Esophagus muscularis mucosa (tissue), 4 donors: ENCODE measurements around the gene HOXA7. TPM values are rescaled to one million over a fixed set of nuclear protein-coding genes. Genes with fewer than 3 reads are reported as not detected.

Source experiments
- DNase-seq: peaks from one replicate; pipeline ENCODE4 v3.0.0-alpha.2; 2017; ENCODE audit errors: extremely low spot score
- H3K27ac ChIP-seq, 4 donors: fragments of 200-600 bp; sonication (generic); replicated peaks in 1 of 4; 1 replicate in 3 of 4; 2 replicates in 1 of 4; pipeline ENCODE4 v1.5.1; 2016 to 2019; ENCODE audit warnings: mild to moderate bottlenecking in 1 of 4
- H3K27me3 ChIP-seq, 4 donors: fragments of 200-600 bp; sonication (generic); one replicate each; pipeline versions ENCODE4 v1.5.1 to v1.6.0; 2016 to 2019
- H3K36me3 ChIP-seq, 4 donors: fragments of 200-600 bp; sonication (generic); one replicate each; pipeline ENCODE4 v1.5.1; 2016 to 2019
- H3K4me1 ChIP-seq, 4 donors: fragments of 200-600 bp; sonication (generic); one replicate each; pipeline ENCODE4 v1.5.1; 2016 to 2019
- H3K4me3 ChIP-seq, 4 donors: fragments of 200-600 bp; sonication (generic); 1 replicate in 2 of 4; 2 replicates in 2 of 4; pipeline ENCODE4 v1.5.1; 2016 to 2019; ENCODE audit warnings: mild to moderate bottlenecking in 4 of 4, moderate library complexity in 1 of 4
- H3K9me3 ChIP-seq, 4 donors: fragments of 200-600 bp; sonication (generic); 1 replicate in 3 of 4; 2 replicates in 1 of 4; pipeline ENCODE4 v1.5.1; 2016 to 2019
- EP300 ChIP-seq: sonication (generic); formaldehyde crosslinking; IDR thresholded peaks from one replicate; pipeline ENCODE4 v1.6.1; 2017; ENCODE audit warnings: antibody characterized with exemption
- POLR2A ChIP-seq: fragments of 450-650 bp; IDR thresholded peaks from one replicate; pipeline ENCODE4 v1.6.1; 2017; ENCODE audit warnings: antibody characterized with exemption, moderate library complexity, mild to moderate bottlenecking, low read depth
- POLR2AphosphoS5 ChIP-seq, 2 donors: sonication (generic); formaldehyde crosslinking; IDR thresholded peaks; one replicate each; pipeline ENCODE4 v1.6.1; 2017; ENCODE audit warnings: antibody characterized with exemption in 2 of 2
- WGBS: methylation state at CpG from one replicate; pipeline ENCODE4 v1.1.5; 2018; 5-methylcytosine and 5-hydroxymethylcytosine counted together
- intact Hi-C: fragments of 100-400 bp; cut with DNase I; formaldehyde crosslinking; loops from one replicate; pipeline ENCODE4 v1.15.1; 2023
- total RNA-seq, 4 donors: library from RNA; depleted of rRNA; stranded (reverse); fragments of >200 nt; gene quantifications; one replicate each; pipeline versions ENCODE4 v1.1.0 to v1.2.1, GENCODE V29; 2016
- TF ChIP-seq, protein P1 (sequence below), 3 experiments: fragments of 200-600 bp in 2 of 3; fragments of 450-650 bp in 1 of 3; sonication (generic) in 2 of 3; IDR thresholded peaks; one replicate each; pipeline ENCODE4 v1.5.1; 2017 to 2019; ENCODE audit warnings: antibody characterized with exemption in 3 of 3, mild to moderate bottlenecking in 2 of 3, moderate library complexity in 1 of 3

HOXA7 gene
- total RNA-seq, 4 donors from 2014 or later, result 0.33 to 1.7 (median 0.49) TPM

DNA sequence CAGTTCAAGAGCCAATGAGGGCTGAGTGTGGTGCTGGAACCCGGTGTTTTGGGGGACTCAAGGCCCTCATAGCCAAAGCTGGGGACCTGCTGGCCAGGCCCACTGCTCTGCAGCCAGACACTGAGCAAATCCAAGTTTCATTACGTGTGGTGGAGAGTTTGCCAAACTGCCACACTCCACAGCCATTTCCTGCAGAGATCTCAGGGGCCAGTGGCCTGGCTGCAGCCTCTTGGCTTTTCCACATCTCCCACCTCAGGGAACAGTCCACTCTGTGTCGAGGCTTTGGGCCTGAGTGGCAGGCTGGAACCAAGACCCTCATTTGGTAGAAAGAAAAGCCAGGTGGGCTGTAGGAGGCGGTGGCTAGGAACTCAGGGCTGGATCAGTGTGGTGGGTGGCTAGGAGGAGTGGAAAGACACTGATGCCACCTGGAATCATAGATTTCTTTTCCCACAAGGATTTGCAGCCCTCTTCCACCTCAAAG is 25.4 kb upstream of the HOXA7 start:
- WGBS, result 70% methylated on average over 4 of the region's 4 CpGs
- intact Hi-C loops, result no loop called here
- no peak for DNase-seq
- no peak overlapping the region for H3K4me3 ChIP-seq
- H3K4me1 ChIP-seq, result peaks cover 36 to 59% (median 46%) of the 10 kb centered on the region in 4 donors
- TF ChIP-seq POLR2A (no peak), POLR2AphosphoS5 (IDR thresholded peaks at IDR 0.05) (no peak), EP300 (no peak)
- TF ChIP-seq, protein P1, sequence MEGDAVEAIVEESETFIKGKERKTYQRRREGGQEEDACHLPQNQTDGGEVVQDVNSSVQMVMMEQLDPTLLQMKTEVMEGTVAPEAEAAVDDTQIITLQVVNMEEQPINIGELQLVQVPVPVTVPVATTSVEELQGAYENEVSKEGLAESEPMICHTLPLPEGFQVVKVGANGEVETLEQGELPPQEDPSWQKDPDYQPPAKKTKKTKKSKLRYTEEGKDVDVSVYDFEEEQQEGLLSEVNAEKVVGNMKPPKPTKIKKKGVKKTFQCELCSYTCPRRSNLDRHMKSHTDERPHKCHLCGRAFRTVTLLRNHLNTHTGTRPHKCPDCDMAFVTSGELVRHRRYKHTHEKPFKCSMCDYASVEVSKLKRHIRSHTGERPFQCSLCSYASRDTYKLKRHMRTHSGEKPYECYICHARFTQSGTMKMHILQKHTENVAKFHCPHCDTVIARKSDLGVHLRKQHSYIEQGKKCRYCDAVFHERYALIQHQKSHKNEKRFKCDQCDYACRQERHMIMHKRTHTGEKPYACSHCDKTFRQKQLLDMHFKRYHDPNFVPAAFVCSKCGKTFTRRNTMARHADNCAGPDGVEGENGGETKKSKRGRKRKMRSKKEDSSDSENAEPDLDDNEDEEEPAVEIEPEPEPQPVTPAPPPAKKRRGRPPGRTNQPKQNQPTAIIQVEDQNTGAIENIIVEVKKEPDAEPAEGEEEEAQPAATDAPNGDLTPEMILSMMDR (IDR thresholded peaks at IDR 0.05), result no peak
- H3K36me3 ChIP-seq, result no peaks in the 10 kb centered on the region
- H3K27me3 ChIP-seq, result peaks cover 17 to 100% (median 93%) of the 10 kb centered on the region in 4 donors
- H3K9me3 ChIP-seq, result no peaks in the 10 kb centered on the region
- H3K27ac ChIP-seq, result no peak overlapping the region

- Histone ChIP-seq H3K36me3 (no peaks in the 10 kb centered on the region), H3K27ac (no peak overlapping the region), H3K4me3 (no peak overlapping the region), H3K9me3 (no peaks in the 10 kb centered on the region), H3K27me3 (peaks cover 16 to 100% (median 92%) of the 10 kb centered on the region in 4 donors), H3K4me1 (peaks cover 36 to 50% (median 42%) of the 10 kb centered on the region in 4 donors)
- intact Hi-C loops, result no loop called here
- TF ChIP-seq EP300 (no peak), POLR2AphosphoS5 (IDR thresholded peaks at IDR 0.05) (no peak), POLR2A (no peak)
- TF ChIP-seq, protein P1 (IDR thresholded peaks at IDR 0.05), result no peak
- WGBS, result 67% methylated on average over 9 of the region's 12 CpGs
- no peak for DNase-seq
Observed at GRCh38 chr7:27180431-27181420, 24.3 kb upstream of the HOXA7 start.

DNA sequence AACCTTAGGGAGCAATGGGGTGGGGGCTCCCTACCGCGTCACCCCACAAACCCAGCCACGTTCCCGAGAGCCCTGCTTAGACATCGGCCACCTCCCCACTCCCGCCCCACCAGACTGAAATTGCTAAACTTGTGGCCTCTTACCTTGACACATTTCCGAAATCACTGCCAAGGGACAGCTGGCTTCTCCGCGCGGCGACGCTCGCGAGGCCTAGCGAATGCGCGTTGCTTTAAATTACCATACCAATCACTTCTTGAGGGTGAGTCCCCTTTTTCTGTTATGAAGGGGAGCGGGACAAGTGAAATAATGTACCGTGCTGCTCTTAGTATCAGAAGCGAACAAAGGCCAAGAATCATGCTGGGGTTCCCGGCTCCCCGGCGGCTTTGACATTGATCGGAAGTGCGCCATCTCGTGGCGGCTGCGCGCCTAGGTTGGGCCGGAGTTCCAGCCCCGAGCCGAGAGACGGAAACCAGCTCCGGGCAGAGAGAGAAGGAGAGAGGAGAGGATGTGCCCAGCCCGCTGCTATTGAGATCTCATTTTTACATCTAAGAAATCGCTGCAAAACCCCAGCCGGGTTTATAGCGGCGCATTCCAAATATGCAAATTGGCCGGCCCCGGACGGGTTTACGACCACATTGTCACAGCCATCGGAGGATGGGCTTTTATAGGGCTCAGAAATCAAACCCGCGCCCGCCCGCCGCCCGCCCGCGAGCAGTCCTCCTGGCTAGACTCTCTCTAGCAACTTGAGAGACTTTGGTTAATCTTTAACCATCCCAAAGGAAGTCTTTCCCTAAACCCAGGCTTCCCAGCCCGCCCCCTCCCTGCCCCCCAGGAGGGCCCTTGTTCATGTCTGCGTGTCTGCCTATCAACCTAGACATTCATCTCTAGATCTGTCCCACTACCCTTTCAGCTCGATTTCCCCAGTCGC is 23.3 kb upstream of the HOXA7 start:
- WGBS, result 15% methylated on average over 54 of the region's 56 CpGs
- Histone ChIP-seq H3K9me3 (no peaks in the 10 kb centered on the region), H3K36me3 (no peaks in the 10 kb centered on the region), H3K4me3 (peak overlapping the region in 3 of 4 donors; percentile 13 to 39 (median 16)), H3K27ac (no peak overlapping the region), H3K4me1 (peaks cover 28 to 44% (median 32%) of the 10 kb centered on the region in 4 donors), H3K27me3 (peaks cover 21 to 100% (median 92%) of the 10 kb centered on the region in 4 donors)
- intact Hi-C loops, result no loop called here
- TF ChIP-seq POLR2A (no peak), EP300 (no peak), POLR2AphosphoS5 (IDR thresholded peaks at IDR 0.05) (peak in 1 of 2 donors; percentile 24)
- TF ChIP-seq, protein P1 (IDR thresholded peaks at IDR 0.05), result peak; percentile 46 to 82 (median 59)
- DNase-seq, result no peak

DNA sequence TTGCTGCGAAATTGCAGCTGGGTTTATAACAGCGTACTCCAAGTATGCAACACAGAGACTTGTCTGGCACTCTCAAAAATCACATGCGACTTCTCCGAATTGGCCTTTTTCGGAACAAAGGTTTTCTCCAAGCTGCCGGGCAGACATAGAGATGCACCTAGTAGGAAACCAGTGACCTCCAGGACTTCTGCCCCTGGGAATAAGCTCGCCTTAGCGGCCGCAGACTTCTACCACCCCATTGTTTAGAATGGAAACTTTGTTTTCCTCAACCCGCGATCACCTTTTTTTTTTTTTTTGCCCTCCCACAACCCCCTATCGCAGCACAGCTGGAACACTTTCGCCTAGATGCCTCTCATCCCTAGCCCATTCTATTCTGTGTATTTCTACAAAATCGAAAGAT is 22.6 kb upstream of the HOXA7 start:
- H3K4me1 ChIP-seq, result peaks cover 24 to 44% (median 31%) of the 10 kb centered on the region in 4 donors

More for the DNA sequence above, 22.6 kb upstream of the HOXA7 start:
- H3K9me3 ChIP-seq, result no peaks in the 10 kb centered on the region
- H3K27ac ChIP-seq, result no peak overlapping the region
- peaks cover 29 to 100% (median 92%) of the 10 kb centered on the region in 4 donors for H3K27me3 ChIP-seq
- no peaks in the 10 kb centered on the region for H3K36me3 ChIP-seq
- intact Hi-C loops, result no loop called here
- 40% methylated on average over 14 of the region's 14 CpGs for WGBS
- H3K4me3 ChIP-seq, result peak overlapping the region in 1 of 4 donors; percentile 13
- DNase-seq, result no peak
- TF ChIP-seq POLR2A (no peak), POLR2AphosphoS5 (IDR thresholded peaks at IDR 0.05) (no peak), EP300 (no peak)
- TF ChIP-seq, protein P1 (IDR thresholded peaks at IDR 0.05), result no peak
